Muscle layer of duodenum (tissue), 2 donors: ENCODE measurements around the gene RAP1GAP.

Source experiments
- H3K27ac ChIP-seq: one replicate; pipeline ENCODE4 v1.7.0; 2013; ENCODE audit warnings: mild to moderate bottlenecking, low read length
- H3K27me3 ChIP-seq: one replicate; pipeline ENCODE4 v1.7.0; 2013; ENCODE audit warnings: low read depth, mild to moderate bottlenecking, control low read depth, low read length
- H3K36me3 ChIP-seq, 2 donors: one replicate each; pipeline ENCODE4 v1.7.0; 2013; ENCODE audit warnings: low read length in 2 of 2, control low read depth in 1 of 2, mild to moderate bottlenecking in 1 of 2; ENCODE audit not compliant: insufficient read depth in 2 of 2, control insufficient read depth in 1 of 2
- H3K4me1 ChIP-seq, 2 donors: one replicate each; pipeline ENCODE4 v1.7.0; 2013; ENCODE audit warnings: low read length in 2 of 2, mild to moderate bottlenecking in 2 of 2, control low read depth in 1 of 2, moderate library complexity in 1 of 2; ENCODE audit not compliant: insufficient read depth in 2 of 2, control insufficient read depth in 1 of 2
- H3K4me3 ChIP-seq, 2 donors: one replicate each; pipeline ENCODE4 v1.7.0; 2013; ENCODE audit warnings: low read length in 2 of 2, low read depth in 1 of 2, mild to moderate bottlenecking in 1 of 2
- H3K9me3 ChIP-seq, 2 donors: one replicate each; pipeline ENCODE4 v1.7.0; 2013; ENCODE audit warnings: low read length in 2 of 2, control low read depth in 1 of 2, mild to moderate bottlenecking in 1 of 2; ENCODE audit not compliant: control insufficient read depth in 1 of 2
- donor health status: healthy.

RAP1GAP gene

DNA sequence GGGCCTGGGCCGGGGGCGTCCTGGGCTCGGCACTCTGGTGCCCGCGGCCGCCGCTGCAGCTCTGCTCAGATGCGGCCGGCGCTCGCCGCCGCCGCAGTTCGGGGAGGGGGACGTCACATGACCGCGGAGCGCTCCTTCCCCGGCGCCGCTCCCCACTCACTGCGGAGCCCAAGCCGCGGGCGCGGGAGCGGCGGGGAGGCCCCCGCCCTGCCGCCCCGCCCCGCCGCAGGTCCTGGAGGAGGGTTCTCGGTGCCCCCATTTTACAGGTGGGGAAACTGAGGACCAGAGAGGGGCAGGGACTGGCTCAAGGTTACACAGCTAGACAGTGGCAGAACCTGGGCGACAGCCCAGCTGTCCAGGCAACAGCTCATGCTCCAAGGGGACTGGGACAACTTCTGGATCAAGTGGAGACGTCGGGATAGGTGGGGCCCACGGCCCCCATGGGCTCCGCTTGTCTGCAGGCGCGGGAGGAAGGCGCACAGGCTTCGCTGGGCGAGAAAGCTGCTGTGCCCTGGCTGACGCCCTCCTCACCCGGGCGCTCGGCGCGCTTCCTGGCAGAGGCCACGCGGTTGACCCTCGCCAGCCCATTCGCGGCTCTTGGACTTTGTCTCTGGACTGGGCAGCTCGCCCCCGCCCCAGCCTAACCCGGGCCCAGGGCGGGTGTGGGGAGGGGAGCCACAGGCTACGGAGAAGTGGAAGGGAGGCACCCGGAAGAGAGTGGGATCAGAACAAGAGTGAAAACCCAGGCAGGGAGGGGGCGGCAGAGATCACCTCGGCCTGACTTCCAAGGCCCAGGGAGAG, at the start of gene RAP1GAP:
Gene RAP1GAP (minus strand): TSS at position 100 of the 801 bp plus-strand sequence. CDS start 49,325 bp downstream, outside the sequence.
- Histone ChIP-seq H3K9me3 (no peaks in the 10 kb centered on the region), H3K36me3 (no peaks in the 10 kb centered on the region), H3K4me3 (peak within 1 kb of the TSS; percentile 39 to 55), H3K27ac (no peak within 1 kb of the TSS), H3K27me3 (peaks cover 37% of the 10 kb centered on the region), H3K4me1 (peaks cover 11 to 38% of the 10 kb centered on the region in 2 donors)

DNA sequence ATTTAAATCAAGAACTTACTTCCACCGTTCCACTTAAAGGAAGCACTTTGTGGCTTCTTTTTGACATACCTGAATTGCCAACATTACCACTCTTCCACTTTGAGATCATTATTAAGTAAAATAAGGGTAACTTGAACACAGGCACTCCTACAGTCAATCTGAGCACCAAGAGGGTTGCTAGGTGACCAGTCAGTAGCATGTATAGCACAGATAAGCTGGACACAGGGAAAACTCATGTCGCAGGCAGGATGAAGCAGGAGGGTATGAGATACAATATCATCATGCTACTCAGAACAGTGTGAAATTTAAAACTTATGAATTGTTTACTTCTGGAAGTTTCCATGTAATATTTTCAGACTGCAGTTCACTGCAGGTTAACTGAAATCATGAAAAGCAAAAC, 47.0 kb upstream of the RAP1GAP start:
- H3K36me3 ChIP-seq: peaks cover 42 to 82% of the 10 kb centered on the region in 2 donors
- H3K9me3 ChIP-seq: no peaks in the 10 kb centered on the region
- H3K4me1 ChIP-seq: no peaks in the 10 kb centered on the region
- H3K4me3 ChIP-seq: no peak overlapping the region
- no peaks in the 10 kb centered on the region for H3K27me3 ChIP-seq
- H3K27ac ChIP-seq: no peak overlapping the region

DNA sequence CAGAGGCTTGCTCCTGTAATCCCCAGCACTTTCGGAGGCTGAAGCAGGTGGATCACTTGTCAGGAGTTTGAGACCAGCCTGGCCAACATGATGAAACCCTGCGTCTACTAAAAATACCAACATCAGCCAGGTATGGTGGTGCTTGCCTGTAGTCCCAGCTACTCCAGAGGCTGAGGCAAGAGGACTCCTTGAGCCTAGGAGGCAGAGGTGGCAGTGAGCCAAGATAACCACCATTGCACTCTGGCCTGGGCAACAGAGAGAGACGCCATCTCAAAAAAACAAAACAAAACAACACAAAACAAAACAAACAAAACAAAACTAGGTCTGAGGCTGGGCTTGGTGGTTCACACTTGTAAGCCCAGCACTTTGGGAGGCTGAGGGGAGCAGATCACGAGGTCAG, 38.7 kb upstream of the RAP1GAP start:
- H3K4me1 ChIP-seq: peaks cover 0 to 9% of the 10 kb centered on the region in 2 donors
- H3K9me3 ChIP-seq: no peaks in the 10 kb centered on the region
- H3K4me3 ChIP-seq: no peak overlapping the region
- no peaks in the 10 kb centered on the region for H3K27me3 ChIP-seq
- peaks cover 23 to 41% of the 10 kb centered on the region in 2 donors for H3K36me3 ChIP-seq
- no peak overlapping the region for H3K27ac ChIP-seq

DNA sequence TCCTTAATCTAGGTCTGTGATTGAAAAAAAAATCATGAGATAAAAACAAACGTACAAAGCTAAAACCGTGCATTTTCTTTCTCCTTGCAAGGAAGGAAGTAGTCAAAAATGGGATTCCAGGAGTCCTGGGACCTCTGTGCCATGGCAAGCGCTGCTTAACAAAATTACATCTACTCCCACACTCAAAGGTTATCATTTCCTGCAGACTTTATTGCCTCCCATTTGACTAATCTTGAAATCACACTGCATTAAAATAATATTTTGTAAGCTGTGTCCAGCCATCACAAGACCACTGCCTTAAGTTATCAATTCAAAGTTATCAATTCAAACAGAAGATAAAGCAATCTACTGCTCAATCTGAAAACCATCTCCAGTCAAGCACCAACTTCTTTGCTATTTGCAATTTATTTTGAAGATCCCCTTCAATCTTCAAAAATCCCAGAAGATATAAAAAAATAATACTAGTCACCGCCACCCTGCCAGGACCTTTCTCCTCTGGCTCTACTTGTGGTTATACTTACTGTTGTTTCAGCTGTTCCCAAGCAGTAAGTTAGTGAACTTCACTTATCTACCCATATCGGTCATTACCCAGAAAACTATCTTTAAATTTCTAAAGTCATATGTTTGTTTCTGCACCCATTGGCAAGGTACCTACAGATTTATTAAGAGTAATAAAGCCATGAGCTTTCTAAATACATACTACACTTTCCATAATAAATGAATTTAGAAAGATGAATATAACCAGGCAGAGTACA, 38.1 kb upstream of the RAP1GAP start:
- no peak overlapping the region for H3K27ac ChIP-seq
- H3K4me3 ChIP-seq: no peak overlapping the region
- no peaks in the 10 kb centered on the region for H3K27me3 ChIP-seq
- H3K36me3 ChIP-seq: peaks cover 27 to 43% of the 10 kb centered on the region in 2 donors
- no peaks in the 10 kb centered on the region for H3K9me3 ChIP-seq
- peaks cover 0 to 9% of the 10 kb centered on the region in 2 donors for H3K4me1 ChIP-seq

DNA sequence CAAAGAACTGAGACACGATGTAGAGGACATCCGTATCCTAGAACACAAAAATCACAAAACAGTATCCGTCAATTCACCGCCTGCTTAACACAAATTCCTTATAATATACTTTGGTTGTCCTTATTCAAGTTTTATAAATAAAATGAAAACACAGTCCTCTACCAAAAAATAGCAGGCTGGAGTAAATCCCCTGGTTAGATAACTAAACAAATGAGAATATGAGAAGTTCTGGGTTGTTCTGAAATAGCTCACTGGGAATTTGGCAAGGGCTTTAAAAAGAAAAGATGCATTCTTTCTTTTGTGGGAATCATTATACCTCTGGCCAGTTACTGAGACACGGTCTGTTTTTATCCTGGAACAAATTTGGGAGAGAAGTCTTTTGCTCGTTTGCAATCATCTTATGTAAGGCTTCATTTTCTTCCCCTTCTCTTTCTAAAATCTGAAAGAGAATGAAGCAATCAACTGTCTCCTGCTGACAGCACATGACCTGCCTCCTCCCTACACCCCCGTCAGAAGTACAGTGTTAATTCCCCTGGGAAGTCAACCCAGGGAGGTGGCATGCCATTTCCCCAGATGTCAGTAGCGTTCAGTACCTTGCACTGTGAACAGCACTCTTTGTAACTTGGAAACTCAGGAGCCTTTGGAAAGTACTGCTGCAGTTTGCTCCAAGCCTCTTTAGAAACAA, 37.1 kb upstream of the RAP1GAP start:
- no peaks in the 10 kb centered on the region for H3K9me3 ChIP-seq
- peaks cover 26 to 37% of the 10 kb centered on the region in 2 donors for H3K36me3 ChIP-seq
- H3K4me1 ChIP-seq: peaks cover 0 to 9% of the 10 kb centered on the region in 2 donors
- no peaks in the 10 kb centered on the region for H3K27me3 ChIP-seq
- H3K4me3 ChIP-seq: no peak overlapping the region
- H3K27ac ChIP-seq: no peak overlapping the region

DNA sequence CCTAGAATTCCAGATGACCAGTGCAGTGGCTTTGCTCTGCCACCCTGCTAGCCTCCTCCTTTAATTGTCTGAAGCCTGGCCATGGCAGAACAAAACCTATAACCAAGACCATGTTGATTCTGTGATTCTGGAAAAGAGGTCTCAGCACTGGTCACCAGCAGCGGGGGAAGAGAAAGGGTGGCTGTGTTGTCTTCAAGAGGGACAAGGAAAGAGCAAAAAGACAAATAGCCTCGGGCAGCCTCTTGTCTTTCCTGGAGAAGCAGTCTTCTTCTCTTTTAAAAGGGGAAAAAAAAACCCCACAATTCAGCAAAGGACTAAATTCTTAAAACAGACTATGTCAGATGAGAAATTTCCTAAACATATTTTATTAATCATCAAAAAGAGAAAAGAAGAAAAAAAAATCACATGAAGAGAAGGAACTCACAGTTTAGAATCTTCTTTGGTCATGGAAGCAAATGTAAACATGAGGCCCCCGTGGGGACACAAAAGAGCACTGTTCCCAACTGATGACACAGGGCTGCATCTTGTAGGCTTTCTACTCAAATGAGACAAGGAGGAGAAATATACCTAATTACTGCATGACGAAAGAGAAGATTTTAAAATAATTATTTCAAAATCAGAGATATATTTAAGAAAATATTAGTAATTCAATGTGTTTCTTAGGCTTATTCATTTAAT, 36.3 kb upstream of the RAP1GAP start:
- Histone ChIP-seq H3K9me3 (no peaks in the 10 kb centered on the region), H3K27me3 (no peaks in the 10 kb centered on the region), H3K27ac (no peak overlapping the region), H3K4me3 (no peak overlapping the region), H3K36me3 (peaks cover 28 to 42% of the 10 kb centered on the region in 2 donors), H3K4me1 (peaks cover 0 to 9% of the 10 kb centered on the region in 2 donors)

DNA sequence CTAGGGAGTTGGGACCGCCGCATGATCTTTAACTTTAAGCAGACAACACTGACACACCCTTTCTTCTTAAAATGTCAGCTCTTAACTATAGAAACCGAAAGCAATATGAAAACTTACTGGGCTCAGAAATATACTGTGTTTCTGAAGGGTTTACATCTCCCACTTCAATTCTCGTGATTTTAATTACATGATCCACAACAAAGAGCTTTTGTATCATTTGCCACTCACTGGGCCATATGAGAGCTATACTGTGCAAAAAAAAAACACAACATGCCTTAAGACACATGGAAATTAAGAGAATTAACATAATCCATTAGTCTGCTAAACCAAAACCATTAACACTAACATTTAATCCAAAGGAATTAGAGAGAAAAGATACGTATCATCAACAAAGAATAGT, 35.0 kb upstream of the RAP1GAP start:
- Histone ChIP-seq H3K27me3 (no peaks in the 10 kb centered on the region), H3K27ac (no peak overlapping the region), H3K4me1 (peaks cover 0 to 9% of the 10 kb centered on the region in 2 donors), H3K36me3 (peaks cover 37 to 48% of the 10 kb centered on the region in 2 donors), H3K4me3 (no peak overlapping the region), H3K9me3 (no peaks in the 10 kb centered on the region)

DNA sequence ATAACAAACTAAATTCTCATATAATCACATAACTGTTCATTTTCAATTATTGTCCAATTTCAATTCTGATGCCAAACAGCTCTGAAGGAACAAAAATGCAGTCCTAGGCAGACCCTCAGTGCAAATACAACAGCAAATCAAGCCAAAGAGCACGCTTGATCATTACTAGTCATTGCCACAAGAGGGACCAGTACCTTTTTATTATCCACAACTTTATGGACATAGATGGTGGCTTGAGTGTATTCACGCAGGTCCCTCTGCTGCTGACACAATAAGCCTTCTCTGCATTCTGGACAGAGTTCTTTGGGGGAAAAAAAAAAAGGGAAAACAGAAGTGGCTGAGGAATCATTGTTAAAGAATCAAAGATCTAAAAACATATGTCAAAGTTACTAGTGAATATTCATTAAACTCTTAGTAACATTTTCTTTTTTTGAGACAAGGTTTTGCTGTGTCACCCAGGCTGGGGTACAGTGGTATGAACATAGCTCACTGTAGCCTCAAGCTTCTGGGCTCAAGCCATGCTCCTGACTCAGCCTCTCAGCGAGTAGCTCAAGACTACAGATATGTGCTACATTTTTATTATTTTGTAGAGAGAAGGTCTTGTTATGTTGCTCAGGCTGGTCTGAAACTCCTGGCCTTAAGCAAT, 34.3 kb upstream of the RAP1GAP start:
- Histone ChIP-seq H3K27me3 (no peaks in the 10 kb centered on the region), H3K36me3 (peaks cover 37 to 48% of the 10 kb centered on the region in 2 donors), H3K4me1 (peaks cover 0 to 9% of the 10 kb centered on the region in 2 donors), H3K27ac (no peak overlapping the region), H3K4me3 (no peak overlapping the region), H3K9me3 (no peaks in the 10 kb centered on the region)

DNA sequence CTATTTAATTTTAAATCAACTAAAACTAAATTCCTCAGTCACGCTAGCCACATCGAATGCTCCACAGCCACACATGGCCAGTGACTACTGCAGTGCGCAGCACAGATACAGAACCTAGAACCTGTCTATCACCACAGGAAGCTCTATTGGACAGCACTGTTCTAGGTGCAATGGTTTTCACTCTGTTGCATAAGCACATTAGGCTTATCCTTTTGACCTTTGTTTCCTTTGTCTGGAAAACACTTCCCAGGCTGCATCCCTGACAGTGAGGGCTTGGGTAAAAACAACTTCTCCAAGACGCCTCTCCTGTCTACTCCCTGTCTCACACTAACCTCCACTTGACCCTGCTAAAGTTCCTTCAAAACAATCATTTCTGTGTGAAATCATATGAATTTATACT, 33.6 kb upstream of the RAP1GAP start:
- H3K27ac ChIP-seq: no peak overlapping the region
- H3K9me3 ChIP-seq: no peaks in the 10 kb centered on the region
- H3K4me1 ChIP-seq: peaks cover 0 to 9% of the 10 kb centered on the region in 2 donors
- H3K4me3 ChIP-seq: no peak overlapping the region
- no peaks in the 10 kb centered on the region for H3K27me3 ChIP-seq
- peaks cover 37 to 48% of the 10 kb centered on the region in 2 donors for H3K36me3 ChIP-seq

DNA sequence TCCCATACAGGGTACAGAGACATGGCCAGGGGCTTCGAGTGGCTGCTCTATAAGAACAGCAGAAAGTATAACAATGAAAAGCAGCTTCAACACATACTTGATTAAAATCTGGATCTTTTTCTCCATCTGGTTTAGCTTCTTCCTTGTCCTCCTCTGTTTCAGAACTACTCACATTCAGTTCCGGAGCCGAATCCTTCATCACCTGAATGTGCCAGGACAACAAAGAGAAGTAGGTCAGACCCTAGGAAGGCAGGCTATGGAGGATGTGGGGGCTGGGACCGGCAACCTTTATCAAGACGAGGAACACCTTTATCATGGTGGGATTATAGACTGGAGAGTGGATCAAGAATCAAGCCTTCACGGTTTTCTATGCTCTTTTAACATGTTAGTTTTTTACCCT, 32.2 kb upstream of the RAP1GAP start:
- Histone ChIP-seq H3K27ac (no peak overlapping the region), H3K36me3 (peaks cover 37 to 48% of the 10 kb centered on the region in 2 donors), H3K4me1 (peaks cover 0 to 4% of the 10 kb centered on the region in 2 donors), H3K4me3 (no peak overlapping the region), H3K9me3 (no peaks in the 10 kb centered on the region), H3K27me3 (no peaks in the 10 kb centered on the region)
